ENCODE measurements around the gene SH3D19.

DNA sequence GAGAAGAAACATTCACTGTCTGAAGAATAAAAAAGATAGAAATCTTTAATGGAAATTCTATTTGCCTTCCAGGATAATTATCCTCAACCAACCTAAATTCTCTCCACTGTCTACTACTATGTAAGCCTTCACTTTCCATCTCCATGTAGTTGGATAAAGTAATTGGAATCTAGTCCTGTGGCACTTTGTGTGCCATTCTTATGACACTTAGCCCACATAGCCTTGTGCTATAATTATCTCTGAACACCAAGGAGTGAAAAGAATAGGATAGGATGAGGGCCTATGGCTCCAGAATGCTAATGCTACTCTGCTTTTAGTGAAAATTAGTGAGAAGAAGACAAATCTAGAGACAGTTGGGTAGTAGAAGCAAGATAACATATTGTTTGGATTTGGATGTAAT is 28.2 kb downstream of the SH3D19 start:
- TF ChIP-seq, protein P1, sequence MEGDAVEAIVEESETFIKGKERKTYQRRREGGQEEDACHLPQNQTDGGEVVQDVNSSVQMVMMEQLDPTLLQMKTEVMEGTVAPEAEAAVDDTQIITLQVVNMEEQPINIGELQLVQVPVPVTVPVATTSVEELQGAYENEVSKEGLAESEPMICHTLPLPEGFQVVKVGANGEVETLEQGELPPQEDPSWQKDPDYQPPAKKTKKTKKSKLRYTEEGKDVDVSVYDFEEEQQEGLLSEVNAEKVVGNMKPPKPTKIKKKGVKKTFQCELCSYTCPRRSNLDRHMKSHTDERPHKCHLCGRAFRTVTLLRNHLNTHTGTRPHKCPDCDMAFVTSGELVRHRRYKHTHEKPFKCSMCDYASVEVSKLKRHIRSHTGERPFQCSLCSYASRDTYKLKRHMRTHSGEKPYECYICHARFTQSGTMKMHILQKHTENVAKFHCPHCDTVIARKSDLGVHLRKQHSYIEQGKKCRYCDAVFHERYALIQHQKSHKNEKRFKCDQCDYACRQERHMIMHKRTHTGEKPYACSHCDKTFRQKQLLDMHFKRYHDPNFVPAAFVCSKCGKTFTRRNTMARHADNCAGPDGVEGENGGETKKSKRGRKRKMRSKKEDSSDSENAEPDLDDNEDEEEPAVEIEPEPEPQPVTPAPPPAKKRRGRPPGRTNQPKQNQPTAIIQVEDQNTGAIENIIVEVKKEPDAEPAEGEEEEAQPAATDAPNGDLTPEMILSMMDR (IDR thresholded peaks at IDR 0.05; ENCODE audit: low read depth, low read length) = no peak
- no peak for TF ChIP-seq EZH2phosphoT487 (IDR thresholded peaks at IDR 0.05; ENCODE audit: low read depth)

All from OCI-LY3 (cell line).